ENCODE measurements around the gene XRCC6.
"Not testable (repeated sequence)": the region's sequence is repeated elsewhere in the genome, so short reads cannot be mapped to it uniquely, and the experiment has no call there.

XRCC6 gene

DNA sequence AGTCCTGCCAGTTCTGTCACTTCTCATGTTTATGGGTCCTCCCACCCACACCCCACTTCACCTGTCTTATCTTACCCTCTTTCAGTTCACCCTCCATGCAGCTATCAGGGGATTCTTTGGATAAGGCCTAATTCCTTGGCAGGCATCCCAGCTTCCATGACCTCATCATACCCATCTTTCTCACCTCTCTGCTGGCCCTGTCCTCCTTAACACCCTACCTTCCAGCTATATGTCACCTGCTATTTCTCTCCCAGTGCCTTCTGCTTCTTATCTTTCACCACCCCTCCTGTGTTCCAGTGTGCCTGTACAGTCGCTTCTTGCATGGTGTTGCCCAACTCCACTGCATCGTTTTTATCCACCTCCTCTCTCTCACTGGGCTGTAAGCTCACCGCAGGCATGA, 39.3 kb downstream of the XRCC6 start:
- TF ChIP-seq, protein P1, sequence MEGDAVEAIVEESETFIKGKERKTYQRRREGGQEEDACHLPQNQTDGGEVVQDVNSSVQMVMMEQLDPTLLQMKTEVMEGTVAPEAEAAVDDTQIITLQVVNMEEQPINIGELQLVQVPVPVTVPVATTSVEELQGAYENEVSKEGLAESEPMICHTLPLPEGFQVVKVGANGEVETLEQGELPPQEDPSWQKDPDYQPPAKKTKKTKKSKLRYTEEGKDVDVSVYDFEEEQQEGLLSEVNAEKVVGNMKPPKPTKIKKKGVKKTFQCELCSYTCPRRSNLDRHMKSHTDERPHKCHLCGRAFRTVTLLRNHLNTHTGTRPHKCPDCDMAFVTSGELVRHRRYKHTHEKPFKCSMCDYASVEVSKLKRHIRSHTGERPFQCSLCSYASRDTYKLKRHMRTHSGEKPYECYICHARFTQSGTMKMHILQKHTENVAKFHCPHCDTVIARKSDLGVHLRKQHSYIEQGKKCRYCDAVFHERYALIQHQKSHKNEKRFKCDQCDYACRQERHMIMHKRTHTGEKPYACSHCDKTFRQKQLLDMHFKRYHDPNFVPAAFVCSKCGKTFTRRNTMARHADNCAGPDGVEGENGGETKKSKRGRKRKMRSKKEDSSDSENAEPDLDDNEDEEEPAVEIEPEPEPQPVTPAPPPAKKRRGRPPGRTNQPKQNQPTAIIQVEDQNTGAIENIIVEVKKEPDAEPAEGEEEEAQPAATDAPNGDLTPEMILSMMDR (IDR thresholded peaks at IDR 0.05; ENCODE audit: insufficient read depth, low read length, missing control alignments) = no peak
- ChIA-PET CTCF (interaction anchor here (0.5 to 4.1 kb wide), 5 partner anchors 9 to 287 kb away, joined by 3 to 17 read pairs (median 3); partner anchors contain the start of gene CENPM), POLR2A (no interaction called here)

DNA sequence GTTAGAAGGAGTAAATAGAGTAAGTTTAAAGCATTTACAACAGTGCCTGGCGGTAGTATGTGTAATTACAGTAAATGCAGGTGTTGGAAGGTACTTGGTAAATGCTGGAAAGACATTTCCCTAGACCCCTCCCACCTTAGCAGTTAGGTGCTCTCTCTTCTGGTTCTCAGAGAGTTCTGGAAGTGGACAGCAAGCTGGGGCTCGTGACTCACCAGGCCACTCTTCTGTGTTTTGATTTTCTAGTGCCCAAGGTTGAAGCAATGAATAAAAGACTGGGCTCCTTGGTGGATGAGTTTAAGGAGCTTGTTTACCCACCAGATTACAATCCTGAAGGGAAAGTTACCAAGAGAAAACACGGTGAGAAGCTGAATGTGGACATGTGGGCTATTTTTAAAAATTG, 40.0 kb downstream of the XRCC6 start:
- POLR2A ChIA-PET = no interaction called here

More for the DNA sequence above, 39.3 kb downstream of the XRCC6 start:
- DNase-seq (ENCODE audit: low read depth, low spot score) = no peak
- no peak overlapping the region for H3K4me3 ChIP-seq (ENCODE audit: low read depth, low read length)

DNA sequence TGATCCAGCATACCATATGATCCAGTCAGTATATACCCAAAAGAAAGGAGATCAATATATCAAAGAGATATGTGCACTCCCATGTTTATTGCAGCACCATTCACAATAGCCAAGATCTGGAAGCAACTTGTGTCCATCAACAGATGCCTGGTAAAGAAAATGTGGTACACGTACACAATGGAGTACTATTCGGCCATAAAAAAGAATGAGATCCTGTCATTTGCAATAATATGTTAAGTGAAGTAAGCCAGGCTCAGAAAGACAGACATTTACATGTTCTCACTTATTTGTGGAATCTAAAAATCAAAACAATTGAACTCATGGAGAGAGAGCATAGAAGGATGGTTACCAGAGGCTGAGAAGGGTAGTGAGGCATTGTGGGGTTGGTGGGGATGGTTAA, 40.6 kb downstream of the XRCC6 start:
- ChIA-PET POLR2A (no interaction called here), CTCF (interaction anchor here (3.8 to 4.1 kb wide), 2 partner anchors 11 to 35 kb away, joined by 11 to 17 read pairs; no protein-coding TSS in a partner anchor)
- TF ChIP-seq, protein P1 (IDR thresholded peaks at IDR 0.05; ENCODE audit: insufficient read depth, low read length, missing control alignments) = no peak

More for the DNA sequence above, 40.0 kb downstream of the XRCC6 start:
- H3K4me3 ChIP-seq (ENCODE audit: low read depth, low read length) = no peak overlapping the region
- no peak for DNase-seq (ENCODE audit: low read depth, low spot score)
- CTCF ChIA-PET = interaction anchor here (1.2 to 4.1 kb wide), 4 partner anchors 10 to 36 kb away, joined by 3 to 17 read pairs (median 7); no protein-coding TSS in a partner anchor
- TF ChIP-seq, protein P1 (IDR thresholded peaks at IDR 0.05; ENCODE audit: insufficient read depth, low read length, missing control alignments) = no peak

DNA sequence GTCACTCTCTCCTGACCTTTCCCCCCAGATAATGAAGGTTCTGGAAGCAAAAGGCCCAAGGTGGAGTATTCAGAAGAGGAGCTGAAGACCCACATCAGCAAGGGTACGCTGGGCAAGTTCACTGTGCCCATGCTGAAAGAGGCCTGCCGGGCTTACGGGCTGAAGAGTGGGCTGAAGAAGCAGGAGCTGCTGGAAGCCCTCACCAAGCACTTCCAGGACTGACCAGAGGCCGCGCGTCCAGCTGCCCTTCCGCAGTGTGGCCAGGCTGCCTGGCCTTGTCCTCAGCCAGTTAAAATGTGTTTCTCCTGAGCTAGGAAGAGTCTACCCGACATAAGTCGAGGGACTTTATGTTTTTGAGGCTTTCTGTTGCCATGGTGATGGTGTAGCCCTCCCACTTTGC, 42.5 kb downstream of the XRCC6 start:
- DNase-seq (ENCODE audit: low read depth, low spot score); H3K4me3 ChIP-seq (ENCODE audit: low read depth, low read length); POLR2A ChIA-PET: not testable (repeated sequence)
- CTCF ChIA-PET = interaction anchor here (5.3 to 6.3 kb wide), 3 partner anchors 13 to 277 kb away, joined by 50 to 123 read pairs (median 58); partner anchors contain the start of gene MEI1

More for the DNA sequence above, 40.6 kb downstream of the XRCC6 start:
- H3K4me3 ChIP-seq (ENCODE audit: low read depth, low read length) = no peak overlapping the region
- DNase-seq (ENCODE audit: low read depth, low spot score) = no peak

DNA sequence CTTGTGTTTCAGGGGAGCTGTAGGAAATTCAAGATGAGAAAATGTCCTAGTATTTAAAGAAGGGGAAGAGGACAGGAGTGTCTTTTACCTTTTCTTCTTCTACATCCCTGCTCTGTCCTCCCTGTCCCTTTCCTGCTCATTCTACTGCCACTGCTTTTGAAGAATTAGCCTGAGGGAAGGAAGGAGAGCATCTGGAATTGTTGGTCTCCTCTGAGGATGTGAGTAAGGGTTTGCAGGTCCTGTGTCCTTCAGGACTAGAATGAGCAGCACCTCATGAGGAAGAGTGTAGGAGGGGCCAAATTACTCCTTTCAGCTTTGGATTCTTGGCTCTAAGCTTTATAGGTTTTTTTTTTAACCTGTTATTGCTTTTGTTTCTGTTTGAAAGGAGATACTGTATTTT, 43.4 kb downstream of the XRCC6 start:
- TF ChIP-seq, protein P1 (IDR thresholded peaks at IDR 0.05; ENCODE audit: insufficient read depth, low read length, missing control alignments) = no peak
- ChIA-PET CTCF (interaction anchor here (1.5 to 6.3 kb wide), 6 partner anchors 14 to 279 kb away, joined by 5 to 123 read pairs (median 36); partner anchors contain the start of gene MEI1), POLR2A (no interaction called here)
- DNase-seq (ENCODE audit: low read depth, low spot score) = no peak
- H3K4me3 ChIP-seq (ENCODE audit: low read depth, low read length) = no peak overlapping the region

DNA sequence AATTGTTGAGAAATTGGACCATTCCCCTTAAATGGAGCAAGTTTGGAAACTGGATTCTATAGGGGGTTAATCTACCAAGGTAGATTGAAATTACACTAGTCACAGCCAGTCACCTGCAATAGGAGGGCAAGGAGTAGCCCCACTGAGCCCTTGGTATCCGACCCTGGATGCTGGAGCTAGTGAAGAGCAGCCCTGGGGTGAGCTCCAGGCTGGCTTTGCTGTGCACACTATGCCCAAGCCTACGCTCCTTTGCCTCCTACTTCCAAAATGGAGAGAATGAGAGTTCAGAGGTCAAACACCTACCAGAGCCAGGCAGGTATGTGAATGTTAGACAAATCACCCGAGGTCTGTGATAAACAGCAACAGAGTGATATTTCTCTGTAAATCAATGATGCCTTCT, 43.9 kb downstream of the XRCC6 start:
- no peak overlapping the region for H3K4me3 ChIP-seq (ENCODE audit: low read depth, low read length)
- ChIA-PET CTCF (interaction anchor here (1.5 to 6.3 kb wide), 8 partner anchors 15 to 279 kb away, joined by 3 to 123 read pairs (median 22); partner anchors contain the start of gene MEI1), POLR2A (no interaction called here)
- TF ChIP-seq, protein P1 (IDR thresholded peaks at IDR 0.05; ENCODE audit: insufficient read depth, low read length, missing control alignments) = no peak
- no peak for DNase-seq (ENCODE audit: low read depth, low spot score)

All from AG04449 (cell line).